ENCODE results near the gene CTSF.
"Not testable (repeated sequence)": the region's sequence is repeated elsewhere in the genome, so short reads cannot be mapped to it uniquely, and the experiment has no call there.

The CTSF gene

DNA sequence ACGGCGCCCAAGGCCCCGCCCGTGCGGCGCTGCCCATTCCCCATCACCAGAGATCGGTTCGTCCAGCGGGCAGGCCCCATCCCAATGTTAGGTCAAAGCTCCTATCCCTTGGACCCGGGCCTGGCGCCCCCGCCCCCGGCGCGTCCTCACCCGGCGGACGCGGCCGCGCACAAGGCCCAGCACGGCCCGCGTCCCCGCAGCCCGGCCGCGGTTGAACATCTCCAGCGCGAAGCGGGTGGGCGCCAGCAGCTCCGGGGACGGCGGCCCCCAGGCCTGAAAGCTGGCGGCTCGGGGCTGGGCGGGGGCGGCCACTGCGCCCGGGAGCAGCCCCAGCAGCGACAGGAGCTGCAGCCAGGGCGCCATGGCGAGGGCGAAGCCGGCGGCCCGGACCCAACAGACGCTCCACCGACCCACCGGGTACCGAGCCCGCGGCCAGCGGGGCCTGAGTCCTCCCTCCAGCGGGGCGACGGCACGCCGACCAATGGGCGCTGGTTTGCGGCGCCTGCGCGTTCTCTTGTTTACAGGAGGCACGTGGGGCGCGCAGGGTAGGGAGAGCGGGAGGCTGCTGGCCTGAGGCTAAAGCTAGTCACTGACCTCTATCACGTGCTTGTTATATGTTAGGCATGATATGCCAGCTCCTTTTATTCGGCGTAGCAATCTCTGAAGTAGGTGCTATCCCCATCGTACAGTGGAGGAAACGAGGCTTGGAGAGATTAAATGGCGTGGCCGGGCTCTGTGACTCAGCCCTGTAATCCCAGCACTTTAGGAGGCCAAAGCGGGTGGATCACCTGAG is at the start of gene CTSF:
Gene CTSF, minus strand, starts transcription at position 483 of the 793 bp plus-strand sequence. Its CDS starts 120 bp downstream, at position 363.
- peak; percentile 44 to 57 for DNase-seq (ENCODE audit: extremely low read depth in 1 of 2, low read depth in 1 of 2)

DNA sequence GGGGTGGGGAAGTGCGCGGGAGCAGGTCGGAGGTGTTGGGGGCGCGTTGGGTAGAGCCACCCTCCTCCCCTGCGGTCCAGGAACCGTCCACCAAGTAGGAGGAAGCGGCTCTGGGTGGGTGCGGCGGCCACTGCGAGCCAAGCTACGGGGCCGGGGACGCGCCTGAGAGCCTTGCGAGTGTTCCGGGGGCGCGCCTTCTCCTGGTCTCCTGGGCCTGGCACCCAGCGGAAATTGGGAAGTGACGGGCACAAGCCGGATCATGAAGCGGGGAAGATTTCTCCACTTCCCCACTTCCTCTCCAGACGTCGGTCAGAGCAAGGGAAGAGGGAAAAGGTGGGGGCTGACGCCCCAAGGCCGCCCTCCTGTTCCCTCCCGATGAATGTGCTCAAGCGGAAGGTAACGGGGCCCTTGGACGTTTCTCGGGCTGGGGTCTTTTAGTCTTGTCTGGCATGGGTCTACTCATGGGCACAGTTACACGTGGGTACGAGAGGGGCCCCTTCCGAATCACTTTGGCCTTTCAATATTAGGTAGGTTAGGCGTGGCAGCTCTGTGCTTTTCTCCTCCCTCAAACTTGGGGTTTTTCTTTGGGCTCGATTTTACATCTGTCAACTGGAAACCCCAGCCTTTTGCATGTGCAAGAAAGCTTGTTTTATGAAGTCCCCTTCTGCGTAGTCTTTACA is 48.9 kb upstream of the CTSF start:
- DNase-seq (ENCODE audit: extremely low read depth in 1 of 2, low read depth in 1 of 2): no peak

DNA sequence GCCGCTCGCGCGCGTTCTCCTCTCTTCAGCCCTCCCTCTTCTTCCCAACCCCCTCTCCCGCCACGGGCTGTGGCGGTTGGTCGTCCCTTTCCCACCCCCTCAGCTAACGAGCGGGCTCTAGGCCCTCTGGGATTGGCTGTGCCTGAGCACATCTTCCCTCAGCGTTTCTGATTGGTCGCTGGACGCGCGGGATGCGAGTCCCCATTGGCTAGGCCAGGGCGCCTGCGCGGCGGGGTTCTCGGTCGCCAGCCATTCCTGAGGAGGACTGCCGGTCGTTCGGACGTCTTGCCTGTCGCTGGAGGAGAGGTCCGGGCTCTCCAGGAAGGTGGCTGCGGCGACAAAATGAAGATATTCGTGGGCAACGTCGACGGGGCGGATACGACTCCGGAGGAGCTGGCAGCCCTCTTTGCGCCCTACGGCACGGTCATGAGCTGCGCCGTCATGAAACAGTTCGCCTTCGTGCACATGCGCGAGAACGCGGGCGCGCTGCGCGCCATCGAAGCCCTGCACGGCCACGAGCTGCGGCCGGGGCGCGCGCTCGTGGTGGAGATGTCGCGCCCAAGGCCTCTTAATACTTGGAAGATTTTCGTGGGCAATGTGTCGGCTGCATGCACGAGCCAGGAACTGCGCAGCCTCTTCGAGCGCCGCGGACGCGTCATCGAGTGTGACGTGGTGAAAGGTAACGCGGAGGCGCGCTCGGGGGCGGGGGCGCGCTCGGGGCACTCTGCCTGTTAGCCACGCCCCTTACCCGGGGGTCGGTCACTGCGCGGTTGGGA is 48.2 kb upstream of the CTSF start, which contains the start of gene RBM14:
Gene RBM14, plus strand, starts transcription at position 252 of the 776 bp plus-strand sequence. Its CDS starts 91 bp downstream, at position 343.
- peak; percentile 94 for DNase-seq (ENCODE audit: extremely low read depth in 1 of 2, low read depth in 1 of 2)

DNA sequence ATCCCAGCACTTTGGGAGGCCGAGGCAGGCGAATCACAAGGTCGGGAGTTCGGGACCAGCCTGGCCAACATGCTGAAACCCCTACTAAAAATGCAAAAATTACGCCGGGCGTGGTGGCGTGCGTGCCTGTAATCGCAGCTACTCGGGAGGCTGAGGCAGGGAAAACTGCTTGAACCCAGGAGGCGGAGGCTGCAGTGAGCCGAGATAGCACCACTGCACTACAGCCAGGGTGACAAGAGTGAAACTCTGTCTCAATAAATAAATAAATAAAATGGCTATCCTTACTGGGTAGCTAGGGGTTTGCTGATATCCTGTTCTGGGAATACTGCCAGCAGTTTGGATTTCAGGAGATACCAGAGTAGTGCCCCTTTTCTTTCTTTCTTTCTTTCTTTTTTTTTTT is 45.7 kb upstream of the CTSF start:
- no peak for DNase-seq (ENCODE audit: extremely low read depth in 1 of 2, low read depth in 1 of 2)

DNA sequence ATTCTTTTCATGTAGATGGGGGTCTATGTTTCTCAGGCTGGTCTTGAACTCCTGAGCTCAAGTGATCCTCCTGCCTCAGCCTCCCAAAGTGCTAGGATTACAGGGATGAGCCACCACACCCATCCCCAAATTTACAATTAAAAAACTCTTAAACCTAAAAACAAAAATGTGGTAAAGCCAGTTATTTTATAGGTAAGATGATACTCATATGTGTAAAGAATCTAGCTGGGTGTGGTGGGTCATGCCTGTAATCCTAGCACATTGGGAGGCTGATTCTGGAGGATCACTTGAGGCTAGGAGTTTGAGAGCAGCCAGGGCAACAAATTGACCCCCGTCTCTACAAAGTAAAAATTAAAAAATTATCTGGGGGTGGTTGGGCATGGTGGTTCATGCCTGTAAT is 44.1 kb upstream of the CTSF start:
- DNase-seq (ENCODE audit: extremely low read depth in 1 of 2, low read depth in 1 of 2): no peak

DNA sequence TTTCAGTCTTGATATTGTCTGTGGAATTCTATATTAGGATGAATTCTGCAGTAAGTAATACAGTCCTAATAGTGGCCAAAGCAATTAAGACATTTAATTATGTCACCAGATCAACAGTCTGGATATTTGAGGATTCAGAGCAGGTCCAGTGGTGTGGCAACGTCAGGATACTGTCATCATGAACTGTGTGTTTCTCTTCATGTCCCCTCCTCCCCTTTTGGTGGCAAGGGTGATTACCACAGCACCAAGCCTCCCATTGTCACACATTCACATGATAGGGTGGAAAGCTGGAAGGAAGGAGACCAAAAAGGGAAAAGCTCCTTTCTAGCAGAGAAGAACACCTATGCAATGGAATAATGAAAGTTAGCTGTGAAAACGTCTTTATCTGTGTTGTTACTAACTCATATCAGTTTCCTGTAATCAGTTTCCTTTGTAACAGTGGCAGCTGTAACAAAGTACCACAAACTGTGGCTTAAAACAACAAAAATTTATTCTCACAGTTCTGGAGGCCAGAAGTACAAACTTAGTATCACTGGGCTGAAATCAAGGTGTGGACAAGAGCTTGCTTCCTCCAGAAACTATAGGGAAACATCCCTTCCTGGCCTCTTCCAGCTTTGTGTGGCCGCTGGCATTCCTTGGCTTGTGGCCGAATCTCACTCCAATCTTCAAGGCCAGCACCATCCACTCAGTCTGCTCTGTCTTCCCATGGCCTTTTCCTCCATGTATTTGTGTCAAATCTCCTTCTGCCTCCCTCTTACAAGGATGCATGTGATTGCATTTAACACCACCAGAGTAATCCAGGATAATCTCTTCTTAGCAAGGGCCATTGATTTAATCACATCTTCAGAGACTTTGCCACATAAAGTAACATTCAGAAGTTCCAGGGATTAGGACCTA is 41.6 kb upstream of the CTSF start:
- DNase-seq (ENCODE audit: extremely low read depth in 1 of 2, low read depth in 1 of 2): no peak

DNA sequence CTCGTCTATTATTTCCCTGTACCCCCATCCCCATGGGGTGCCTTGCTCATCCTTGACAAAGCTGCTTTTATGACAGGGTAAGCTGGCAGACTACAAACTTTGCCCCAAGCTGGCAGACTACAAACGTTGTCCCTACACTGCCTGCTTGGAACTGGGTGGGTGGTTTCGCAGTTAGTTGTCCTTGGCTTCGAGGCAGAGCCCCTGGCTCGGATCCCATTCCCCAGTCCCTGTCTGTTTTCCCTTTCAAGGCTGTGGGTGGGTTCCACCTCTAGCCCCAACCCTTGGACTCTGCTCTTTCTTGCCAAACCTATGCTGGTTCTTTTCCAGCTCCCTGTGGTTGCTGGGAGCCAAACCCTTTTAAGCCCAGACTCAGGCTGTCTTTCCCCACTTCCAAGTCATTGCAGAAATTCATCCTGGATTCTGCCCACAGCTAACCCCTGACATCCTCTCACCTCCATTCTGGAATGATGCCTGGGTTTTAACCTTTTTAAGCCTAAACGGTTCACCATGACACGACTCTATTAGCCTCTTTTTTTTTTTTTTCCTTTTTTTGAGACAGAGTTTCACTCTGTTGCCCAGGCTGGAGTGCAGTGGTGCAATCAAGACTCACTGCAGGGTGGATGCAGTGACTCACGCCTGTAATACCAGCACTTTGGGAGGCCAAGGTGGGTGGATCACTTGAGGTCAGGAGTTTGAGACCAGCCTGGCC is 38.9 kb upstream of the CTSF start:
- no peak for DNase-seq (ENCODE audit: extremely low read depth in 1 of 2, low read depth in 1 of 2)

DNA sequence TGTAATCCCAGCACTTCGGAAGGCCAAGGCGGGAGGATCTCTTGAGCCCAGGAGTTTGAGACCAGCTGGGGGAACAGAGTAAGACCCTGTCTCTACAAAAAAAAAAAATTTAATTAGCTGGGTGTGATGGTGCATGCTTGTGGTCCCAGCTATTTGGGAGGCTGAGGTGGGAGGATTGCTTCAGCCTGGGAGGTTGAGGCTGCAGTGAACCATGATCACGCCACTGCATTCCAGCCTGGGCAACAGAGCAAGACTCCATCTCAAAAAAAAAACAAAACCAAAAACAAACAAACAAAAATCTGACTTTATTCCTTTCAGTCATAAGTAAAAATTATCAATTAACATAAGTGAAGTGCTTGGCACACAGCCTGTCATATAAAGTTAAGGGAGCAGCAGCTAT is 38.2 kb upstream of the CTSF start:
- not testable (repeated sequence) for DNase-seq (ENCODE audit: extremely low read depth in 1 of 2, low read depth in 1 of 2)

DNA sequence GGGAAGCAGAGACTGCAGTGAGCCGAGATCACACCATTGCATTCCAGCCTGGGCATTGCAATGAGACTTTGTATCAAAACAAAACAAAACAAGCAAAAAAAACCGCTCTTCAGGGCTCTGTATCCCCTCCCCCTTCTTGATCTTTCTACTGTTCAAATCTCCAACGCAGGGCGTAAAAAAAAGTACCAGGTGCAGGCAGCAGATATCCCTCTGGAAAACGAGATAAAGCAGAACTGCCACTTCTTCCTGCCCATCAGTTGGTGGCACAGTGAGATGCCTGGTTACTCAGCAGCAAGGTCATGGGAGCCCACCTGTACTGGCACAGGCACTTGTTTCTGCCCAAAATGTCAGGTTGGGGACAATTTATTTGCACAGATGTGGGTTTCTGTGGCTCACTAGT is 35.7 kb upstream of the CTSF start:
- DNase-seq (ENCODE audit: extremely low read depth in 1 of 2, low read depth in 1 of 2): no peak

DNA sequence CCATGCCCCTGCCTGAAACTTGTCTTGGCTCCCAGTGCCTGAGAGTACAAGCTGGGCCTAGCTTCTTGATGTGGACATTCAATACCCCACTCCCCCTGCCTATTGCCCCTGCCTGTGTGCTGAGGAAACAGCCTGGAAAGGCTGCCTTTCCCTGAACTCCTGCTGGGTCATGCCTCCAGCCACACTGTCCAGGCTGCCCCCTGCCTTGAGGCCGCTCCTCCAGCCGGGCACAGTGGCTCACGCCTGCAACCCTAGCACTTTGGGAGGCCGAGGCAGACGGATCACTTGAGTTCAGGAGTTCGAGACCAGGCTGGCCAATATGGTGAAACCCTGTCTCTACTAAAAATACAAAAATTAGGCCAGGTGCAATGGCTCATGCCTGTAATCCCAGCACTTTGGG is 34.7 kb upstream of the CTSF start:
- no peak for DNase-seq (ENCODE audit: extremely low read depth in 1 of 2, low read depth in 1 of 2)

DNA sequence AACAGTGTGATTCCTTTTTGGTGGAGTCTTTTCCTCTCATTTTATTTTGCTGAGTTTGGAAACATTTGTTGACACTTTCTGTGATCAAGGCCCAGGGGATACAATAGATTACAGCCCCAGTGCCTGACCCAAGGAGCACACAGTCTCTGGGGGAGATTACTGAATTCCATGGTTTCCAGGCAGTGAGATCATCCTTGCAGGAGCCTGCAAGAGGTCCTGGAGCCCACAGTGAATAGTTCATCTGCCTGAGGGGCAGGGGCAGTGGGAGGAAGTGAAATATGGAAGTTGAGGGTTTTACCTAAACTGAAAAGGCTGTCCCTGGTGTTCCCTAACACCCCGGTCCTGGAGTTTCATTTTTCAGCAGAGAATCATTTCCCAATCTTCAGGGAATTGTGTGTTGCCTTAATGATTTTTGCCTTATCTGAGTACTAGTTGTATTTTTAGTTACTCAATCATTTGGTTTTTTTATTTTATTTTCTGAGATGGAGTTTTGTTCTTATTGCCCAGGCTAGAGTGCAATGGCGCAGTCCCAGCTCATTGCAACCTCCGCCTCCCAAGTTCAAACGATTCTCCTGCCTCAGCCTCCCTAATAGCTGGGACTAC is 32.3 kb upstream of the CTSF start:
- DNase-seq (ENCODE audit: extremely low read depth in 1 of 2, low read depth in 1 of 2): no peak

DNA sequence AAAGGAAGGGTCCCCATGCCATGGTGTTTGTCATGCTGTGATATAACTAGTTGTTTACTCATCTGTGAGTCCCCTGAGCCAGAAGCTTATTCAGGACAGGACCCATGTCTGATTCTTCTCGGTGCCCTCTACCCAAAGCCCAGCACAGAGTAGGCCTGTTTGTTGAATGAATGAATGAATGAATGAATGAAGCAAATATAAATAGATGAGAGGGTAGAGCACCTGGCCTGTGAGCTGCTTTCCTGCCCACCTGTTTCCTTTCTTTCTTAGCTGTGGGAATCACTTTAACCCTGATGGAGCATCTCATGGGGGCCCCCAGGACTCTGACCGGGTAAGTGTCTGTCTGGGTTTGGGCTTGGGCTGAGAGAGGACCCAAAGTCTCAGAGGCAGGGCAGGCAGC is 31.8 kb upstream of the CTSF start:
- DNase-seq (ENCODE audit: extremely low read depth in 1 of 2, low read depth in 1 of 2): no peak

DNA sequence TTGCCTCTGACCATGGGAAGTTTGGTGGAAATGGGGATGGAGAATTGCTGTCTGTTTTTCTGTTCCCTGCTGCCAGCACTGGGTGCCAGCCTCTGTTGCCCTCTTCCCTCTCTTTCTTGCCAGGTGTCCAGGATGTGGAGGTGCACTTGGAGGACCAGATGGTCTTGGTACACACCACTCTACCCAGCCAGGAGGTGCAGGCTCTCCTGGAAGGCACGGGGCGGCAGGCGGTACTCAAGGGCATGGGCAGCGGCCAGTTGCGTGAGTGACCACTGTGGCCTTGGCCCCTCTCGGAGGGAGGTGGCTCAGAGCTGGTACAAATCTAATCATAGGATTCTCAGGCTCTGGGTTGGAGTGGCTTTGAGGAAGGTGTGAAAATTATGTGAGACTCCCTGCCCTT is 30.6 kb upstream of the CTSF start:
- DNase-seq (ENCODE audit: extremely low read depth in 1 of 2, low read depth in 1 of 2): no peak

DNA sequence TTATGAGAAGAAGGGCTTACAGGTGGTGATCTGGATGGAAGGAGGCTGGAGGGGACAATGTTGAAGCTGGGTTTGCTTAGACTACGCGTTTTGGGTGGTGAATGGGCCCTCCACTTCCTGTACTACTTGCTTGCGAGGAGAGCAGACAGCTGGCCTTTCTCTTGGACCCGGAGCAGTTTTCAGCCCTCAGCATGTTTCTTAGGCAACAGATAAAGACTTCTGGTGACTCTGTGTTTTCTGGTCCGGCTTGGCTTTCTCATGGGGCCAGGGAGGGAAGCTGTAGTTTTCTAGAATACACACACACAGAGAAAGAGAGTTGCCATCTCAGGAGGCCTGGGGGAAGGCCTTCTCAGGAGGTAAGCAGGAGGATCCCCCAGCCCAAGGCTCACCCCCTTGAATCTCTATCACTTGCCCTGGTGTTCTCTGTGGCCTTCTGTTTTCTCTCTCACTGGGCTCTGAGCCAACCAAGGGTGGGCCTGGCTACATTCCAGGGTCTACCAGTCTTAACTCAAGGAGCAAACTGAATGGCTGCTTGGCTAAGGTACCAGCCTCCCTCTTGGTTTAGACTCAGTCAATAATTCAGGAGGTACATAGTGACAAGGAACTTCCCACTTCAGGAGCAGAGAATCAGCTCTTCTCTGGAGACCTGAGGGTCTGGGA is 27.0 kb upstream of the CTSF start:
- DNase-seq (ENCODE audit: extremely low read depth in 1 of 2, low read depth in 1 of 2): no peak

DNA sequence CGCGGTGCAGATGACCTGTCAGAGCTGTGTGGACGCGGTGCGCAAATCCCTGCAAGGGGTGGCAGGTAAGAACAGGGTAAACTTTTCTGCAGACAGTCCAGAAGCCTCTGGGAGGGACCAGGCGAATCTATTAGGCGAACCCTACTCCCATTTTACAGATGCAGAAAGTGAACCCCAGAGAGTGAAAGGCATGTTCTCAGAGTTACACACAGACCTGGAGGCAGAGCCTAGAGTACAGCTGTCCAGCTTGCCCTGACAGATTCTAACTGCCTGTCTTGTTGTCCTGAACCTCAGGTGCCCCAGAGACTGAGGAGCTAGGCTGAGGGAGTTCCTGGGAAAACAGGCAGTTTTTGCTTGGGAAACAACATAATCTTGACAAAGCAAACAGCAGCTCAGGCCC is 25.2 kb upstream of the CTSF start:
- DNase-seq (ENCODE audit: extremely low read depth in 1 of 2, low read depth in 1 of 2): no peak

DNA sequence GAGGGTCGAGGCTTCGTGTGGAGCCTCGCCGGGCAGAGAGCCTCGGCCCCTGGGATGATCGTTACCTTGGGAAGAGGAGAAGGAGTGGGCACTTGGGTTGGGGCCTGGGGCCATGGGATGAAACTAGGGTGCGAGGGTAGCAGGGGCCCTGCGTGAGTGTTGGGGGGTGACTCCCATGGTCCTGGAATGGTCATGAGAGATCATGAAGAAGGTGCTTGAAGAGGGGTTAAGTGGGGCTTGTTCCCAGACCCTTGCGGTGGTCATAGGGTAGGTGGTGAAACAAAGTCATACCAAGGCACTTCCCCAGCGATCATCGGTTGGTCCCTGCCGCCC is 24.9 kb upstream of the CTSF start:
- no peak for DNase-seq (ENCODE audit: extremely low read depth in 1 of 2, low read depth in 1 of 2)

DNA sequence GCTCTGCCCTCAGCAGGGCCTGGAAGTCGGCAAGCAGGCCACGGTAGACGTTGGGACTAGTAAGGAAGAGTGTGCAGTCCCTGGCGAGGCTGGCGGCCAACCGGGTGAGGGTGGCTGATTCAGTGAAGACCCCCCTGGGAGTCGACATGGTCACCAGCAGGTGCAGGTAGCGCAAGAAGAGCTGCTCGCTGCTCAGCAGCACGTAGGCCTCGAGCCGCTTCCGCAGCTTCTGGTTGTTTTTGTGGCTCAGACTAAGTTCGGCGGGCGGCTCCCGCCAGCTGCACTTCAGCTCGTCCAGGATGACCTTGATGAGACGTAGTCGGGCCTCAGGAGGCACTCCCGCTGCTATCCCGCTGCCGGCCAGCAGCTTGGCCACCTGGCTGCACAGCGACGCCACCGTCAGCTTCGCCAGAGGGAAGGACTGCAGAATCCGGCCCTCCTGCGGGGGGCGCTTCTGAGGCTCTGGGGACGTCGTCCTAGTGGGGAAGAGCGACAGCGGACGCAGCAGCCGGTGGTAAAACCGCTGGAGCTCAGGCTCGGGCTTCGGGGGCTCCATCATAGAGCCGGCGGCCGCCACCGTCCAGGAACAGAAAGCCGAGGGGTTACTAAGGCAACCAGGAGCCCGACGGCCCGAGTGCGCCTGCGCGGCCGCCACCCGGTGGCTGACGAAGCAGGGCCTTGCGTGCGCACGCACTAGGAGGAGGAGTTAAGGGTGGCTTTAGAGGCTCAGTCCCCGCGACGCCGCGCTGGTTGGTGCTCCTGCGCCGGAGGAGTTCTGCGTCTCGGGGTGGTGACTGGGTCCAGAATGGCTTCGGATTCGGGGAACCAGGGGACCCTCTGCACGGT is 24.3 kb upstream of the CTSF start, which contains the start of the genes CCDC87 and CCS:
Gene CCDC87, minus strand, starts transcription at position 607 of the 846 bp plus-strand sequence. Its CDS starts 48 bp downstream, at position 559.
Gene CCS, plus strand, starts transcription at position 729 of the 846 bp plus-strand sequence. Its CDS starts 77 bp downstream, at position 806.
- peak; percentile 98 to 99 for DNase-seq (ENCODE audit: extremely low read depth in 1 of 2, low read depth in 1 of 2)

DNA sequence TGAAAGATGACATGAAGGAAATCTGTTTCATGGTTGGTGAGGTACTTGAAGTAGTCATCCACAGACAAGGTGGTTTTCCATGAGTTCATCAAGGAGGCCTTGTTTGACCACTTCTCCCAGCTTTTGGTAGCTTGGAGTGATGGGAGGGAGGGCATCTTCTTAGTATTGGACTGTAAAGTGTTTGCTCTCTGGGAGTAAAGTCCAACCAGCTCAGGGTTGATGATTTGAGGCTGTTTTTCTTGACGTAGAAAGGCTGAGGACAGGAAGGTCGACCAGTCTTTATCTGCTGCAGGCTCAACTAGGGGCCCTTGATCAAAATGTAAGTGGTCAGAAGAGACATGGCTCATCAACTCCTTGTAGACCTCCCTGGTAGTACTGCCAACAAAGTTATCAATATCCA is 22.8 kb upstream of the CTSF start:
- no peak for DNase-seq (ENCODE audit: extremely low read depth in 1 of 2, low read depth in 1 of 2)
